ENCODE data around the gene KCNJ10.

GRCh38 chr1:160046494-160047110, 23.4 kb downstream of the KCNJ10 start:
- TF ChIP-seq CTCF (IDR thresholded peaks at IDR 0.05) (peak; percentile 49 to 62 (median 52)), POLR2A (IDR thresholded peaks at IDR 0.05) (no peak)

All from right lobe of liver (tissue), 4 donors.